HG03108 (cell line): ENCODE measurements around the gene FGF11.

ENCODE experiments used
- ATAC-seq: cut with Tn5 transposase; IDR thresholded peaks from one replicate; pipeline ENCODE4 v1.9.1; 2021; ENCODE audit warnings: moderate library complexity; ENCODE audit not compliant: unreplicated experiment

FGF11 gene

DNA sequence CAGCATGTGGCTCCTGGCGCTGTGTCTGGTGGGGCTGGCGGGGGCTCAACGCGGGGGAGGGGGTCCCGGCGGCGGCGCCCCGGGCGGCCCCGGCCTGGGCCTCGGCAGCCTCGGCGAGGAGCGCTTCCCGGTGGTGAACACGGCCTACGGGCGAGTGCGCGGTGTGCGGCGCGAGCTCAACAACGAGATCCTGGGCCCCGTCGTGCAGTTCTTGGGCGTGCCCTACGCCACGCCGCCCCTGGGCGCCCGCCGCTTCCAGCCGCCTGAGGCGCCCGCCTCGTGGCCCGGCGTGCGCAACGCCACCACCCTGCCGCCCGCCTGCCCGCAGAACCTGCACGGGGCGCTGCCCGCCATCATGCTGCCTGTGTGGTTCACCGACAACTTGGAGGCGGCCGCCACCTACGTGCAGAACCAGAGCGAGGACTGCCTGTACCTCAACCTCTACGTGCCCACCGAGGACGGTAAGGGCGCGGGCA lies 31.0 kb upstream of the FGF11 start:
- no peak for ATAC-seq

GRCh38 chr17:7408863-7409262 lies 30.4 kb upstream of the FGF11 start:
- ATAC-seq, result no peak

GRCh38 chr17:7409716-7410115 lies 29.6 kb upstream of the FGF11 start:
- ATAC-seq, result no peak

- no peak for ATAC-seq
These were observed 28.5 kb upstream of the FGF11 start for GRCh38 chr17:7410634-7411426.

- no peak for ATAC-seq
These were observed 27.9 kb upstream of the FGF11 start for GRCh38 chr17:7411427-7411750.

- ATAC-seq, result no peak
These were observed 25.8 kb upstream of the FGF11 start for GRCh38 chr17:7413346-7413985.

DNA sequence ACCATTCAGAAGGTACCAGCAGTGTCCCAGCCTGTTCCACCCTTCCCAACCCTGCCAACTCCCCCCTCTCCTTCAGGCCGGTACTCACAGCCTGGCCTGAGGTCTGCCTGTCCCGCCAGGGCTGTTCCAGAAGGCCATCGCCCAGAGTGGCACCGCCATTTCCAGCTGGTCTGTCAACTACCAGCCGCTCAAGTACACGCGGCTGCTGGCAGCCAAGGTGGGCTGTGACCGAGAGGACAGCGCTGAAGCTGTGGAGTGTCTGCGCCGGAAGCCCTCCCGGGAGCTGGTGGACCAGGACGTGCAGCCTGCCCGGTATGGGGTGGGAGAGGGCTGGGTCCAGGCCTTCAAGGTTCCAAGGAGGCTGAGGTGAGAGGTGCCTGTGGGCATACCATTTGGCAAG lies 24.5 kb upstream of the FGF11 start:
- no peak for ATAC-seq

- ATAC-seq, result no peak
These were observed 23.5 kb upstream of the FGF11 start for GRCh38 chr17:7415784-7416183.

DNA sequence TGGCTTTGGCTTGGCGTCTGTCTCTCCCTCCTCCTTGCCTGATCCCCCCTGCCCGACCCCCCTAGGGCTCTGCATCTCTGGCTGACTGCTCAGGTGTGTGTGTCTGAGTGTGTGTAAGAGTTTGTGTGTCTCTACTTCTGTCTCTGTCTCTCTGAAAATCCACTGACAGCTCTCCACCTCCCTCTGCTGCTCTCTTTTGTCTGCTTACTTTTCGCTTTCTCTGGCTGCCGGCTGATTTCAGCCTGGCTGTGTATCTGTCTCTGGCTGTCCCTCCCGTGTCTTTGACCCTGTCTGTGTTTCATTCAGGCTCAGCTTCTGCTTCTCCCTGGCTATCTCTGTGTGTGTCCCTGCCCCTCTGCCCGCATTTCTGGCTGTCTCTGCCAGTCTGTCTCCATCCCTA lies 23.0 kb upstream of the FGF11 start:
- ATAC-seq, result no peak

DNA sequence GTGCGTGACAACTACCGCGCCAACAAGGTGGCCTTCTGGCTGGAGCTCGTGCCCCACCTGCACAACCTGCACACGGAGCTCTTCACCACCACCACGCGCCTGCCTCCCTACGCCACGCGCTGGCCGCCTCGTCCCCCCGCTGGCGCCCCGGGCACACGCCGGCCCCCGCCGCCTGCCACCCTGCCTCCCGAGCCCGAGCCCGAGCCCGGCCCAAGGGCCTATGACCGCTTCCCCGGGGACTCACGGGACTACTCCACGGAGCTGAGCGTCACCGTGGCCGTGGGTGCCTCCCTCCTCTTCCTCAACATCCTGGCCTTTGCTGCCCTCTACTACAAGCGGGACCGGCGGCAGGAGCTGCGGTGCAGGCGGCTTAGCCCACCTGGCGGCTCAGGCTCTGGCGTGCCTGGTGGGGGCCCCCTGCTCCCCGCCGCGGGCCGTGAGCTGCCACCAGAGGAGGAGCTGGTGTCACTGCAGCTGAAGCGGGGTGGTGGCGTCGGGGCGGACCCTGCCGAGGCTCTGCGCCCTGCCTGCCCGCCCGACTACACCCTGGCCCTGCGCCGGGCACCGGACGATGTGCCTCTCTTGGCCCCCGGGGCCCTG lies 22.2 kb upstream of the FGF11 start:
- ATAC-seq, result no peak

- no peak for ATAC-seq
These were observed 20.7 kb upstream of the FGF11 start for GRCh38 chr17:7418472-7419152.

DNA sequence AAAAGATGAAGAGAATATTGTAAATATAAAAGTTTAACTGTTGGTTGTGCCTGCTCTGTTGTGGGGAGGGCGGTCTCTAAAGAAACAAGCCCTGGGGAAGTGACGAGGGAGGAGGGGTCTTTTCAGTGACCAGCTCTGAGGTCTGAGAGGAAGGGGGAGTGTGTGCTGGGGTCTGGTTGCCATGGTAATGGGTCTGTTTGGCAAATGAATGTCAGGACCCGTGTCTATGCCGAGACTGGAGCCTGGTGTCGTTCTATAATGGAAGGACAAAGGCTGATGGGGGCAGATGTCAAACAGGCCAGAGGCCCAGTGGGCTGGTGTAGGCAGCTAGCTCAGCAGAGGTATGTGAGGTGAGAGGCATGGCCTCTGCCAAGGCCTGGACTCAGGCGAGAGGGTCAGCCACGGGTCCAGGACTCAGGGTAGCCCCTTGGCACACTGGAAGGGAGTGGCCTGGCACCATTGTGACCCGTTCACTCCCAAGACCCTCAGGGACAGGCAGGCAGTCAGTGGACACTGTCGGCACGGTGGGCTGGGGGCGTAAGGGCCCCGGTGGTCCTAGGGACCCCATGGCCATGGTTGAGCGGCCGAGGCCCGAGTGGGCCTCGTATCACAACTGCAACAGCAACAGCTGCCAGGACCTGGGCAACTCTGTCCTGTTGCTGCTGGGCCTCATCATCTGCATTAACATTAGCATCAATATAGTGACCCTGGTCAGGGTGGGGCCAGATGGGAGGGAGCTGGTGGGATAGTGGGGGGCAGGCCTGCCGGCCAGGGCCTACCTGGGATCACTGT lies 19.3 kb upstream of the FGF11 start, which contains the start of gene SPEM1:
Gene SPEM1 (plus strand): TSS at position 506 of the 792 bp plus-strand sequence. CDS start 61 bp downstream, at position 567.
- no peak for ATAC-seq

DNA sequence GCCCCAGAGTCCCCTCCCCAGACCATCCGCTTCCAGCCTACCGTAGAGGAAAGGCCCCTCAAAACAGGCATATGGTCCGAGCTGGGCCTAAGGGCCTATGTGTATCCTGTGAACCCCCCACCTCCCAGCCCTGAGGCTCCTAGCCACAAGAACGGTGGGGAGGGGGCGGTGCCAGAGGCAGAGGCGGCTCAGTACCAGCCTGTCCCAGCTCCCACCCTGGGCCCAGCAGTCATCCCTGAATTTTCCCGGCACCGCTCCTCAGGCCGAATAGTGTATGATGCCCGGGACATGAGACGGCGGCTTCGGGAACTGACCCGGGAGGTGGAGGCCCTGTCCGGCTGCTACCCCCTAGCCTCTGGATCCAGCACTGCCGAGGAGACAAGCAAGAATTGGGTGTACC lies 18.1 kb upstream of the FGF11 start:
- ATAC-seq, result no peak

GRCh38 chr17:7423679-7424078 lies 15.6 kb upstream of the FGF11 start:
- ATAC-seq, result no peak

DNA sequence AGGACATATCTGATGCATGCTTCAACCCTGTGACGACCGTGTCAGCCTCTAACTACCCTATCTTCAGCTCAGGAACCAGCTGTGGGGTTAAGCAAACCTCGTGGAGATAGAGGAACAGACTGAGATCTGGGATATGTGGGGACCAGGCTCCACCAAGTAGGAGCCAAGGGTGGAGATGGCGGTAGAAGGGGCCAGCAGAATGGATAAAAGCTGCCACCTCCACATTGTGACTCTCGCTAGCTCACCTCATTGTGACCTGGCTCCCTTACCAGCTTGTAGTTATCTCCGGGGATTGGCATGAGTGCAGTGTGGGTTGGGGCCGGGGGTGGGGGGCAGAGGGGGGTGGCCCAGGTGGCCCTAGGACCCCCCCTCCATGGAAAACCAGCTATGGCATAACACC lies 14.0 kb upstream of the FGF11 start, which contains the start of gene SPEM2:
Gene SPEM2 (plus strand): TSS at position 301 of the 400 bp plus-strand sequence. CDS start 73 bp downstream, at position 374.
- ATAC-seq, result no peak

DNA sequence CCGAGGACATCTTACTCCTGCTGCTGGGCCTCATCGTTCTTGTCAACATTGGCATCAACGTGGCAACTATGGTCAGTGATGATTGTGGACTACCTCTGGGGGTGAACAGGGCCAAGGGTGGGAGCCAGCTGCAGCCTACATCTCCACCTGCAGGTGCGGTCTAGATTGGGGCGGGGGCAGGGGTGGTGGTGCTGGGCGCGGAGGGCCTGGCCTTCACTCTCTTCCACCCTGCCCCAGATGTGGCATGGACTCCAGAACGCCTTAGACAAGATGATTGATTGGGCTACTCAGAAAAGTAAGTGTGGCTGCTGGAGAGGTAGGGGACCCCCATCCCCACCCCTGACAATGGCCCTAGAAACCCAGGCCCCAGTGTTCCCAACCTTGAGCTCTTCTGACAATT lies 13.6 kb upstream of the FGF11 start:
- no peak for ATAC-seq

DNA sequence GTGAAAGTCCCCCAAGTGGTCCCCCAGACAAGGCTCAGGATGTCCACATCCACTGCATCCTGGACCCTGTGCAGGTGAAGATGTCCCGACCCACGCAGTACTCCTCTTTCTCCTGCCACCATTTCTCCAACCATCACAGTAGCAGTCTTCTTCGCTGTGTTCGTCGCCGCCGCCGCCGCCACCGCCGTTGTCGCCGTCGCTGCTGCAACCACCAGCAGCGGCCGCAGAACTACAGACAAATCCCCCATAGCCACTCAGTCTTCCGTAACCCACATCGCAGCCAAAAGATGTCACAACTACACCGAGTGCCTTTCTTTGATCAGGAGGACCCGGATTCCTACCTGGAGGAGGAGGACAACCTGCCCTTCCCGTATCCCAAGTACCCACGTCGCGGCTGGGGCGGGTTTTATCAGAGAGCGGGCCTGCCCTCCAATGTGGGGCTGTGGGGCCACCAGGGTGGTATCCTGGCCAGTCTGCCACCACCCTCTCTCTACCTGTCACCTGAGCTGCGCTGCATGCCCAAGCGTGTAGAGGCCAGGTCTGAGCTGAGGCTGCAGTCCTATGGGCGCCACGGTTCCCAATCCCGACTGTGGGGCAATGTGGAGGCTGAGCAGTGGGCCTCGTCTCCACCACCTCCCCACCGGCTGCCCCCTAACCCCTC lies 13.0 kb upstream of the FGF11 start:
- ATAC-seq, result no peak

- no peak for ATAC-seq
These were observed 12.3 kb upstream of the FGF11 start for GRCh38 chr17:7426896-7427489.

GRCh38 chr17:7427549-7427948 lies 11.8 kb upstream of the FGF11 start:
- no peak for ATAC-seq

GRCh38 chr17:7428557-7428956 lies 10.8 kb upstream of the FGF11 start, which contains the start of gene SPEM3:
SPEM3 (plus strand) TSS chr17:7428857; CDS start chr17:7428903, 46 bp downstream.
- no peak for ATAC-seq
